ENCODE data around the gene FAM200C.
A peak's percentile ranks its signal among the peaks of the same experiment; 100 is the strongest.
"Not testable (repeated sequence)": the region's sequence is repeated elsewhere in the genome, so short reads cannot be mapped to it uniquely, and the experiment has no call there.

The FAM200C gene

DNA sequence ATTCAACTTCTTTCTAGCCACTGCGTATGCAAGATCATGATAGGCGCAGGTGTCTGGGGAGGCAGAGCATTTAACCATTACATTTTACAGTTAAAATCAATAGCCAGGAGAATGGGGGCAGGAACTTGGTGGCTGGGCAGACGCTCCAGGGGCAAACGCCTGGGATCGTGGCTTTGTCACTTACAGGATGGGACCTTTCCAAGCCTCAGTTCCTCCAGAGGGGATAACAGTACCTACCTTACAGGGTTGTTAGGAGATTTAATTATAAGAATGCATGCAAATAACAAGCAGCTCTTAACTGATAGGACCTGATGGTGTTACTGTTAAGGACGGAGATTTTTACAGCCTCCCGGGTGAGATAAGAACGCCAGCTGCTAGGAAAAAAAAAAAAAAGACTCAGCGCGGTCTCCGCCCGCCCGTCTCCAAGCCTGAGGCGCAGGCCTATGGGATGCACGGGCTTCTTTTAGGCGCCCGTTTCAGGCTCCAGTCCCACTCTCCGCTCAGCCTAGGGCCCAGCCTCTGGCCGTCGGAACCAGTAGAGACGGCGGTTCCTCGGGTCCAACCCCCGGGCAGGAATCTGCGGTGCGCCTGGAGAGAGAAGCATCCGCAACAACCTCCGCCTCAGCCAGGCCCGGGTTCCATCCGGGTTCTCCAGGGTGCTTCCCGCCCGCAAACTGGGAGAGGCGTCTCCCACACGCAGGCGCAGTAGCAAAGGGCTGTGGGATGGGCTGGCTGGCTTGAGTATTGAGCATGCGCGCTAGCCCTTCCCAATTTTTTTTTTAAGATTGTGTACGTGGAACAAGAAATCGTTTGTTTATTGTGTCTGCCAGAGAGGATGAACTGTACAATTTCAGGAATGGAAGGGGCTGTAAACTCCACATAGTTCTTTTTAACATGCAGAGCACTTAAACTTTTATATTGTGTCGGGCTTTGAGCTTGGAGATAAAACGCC, at the start of gene FAM200C:
Gene FAM200C, minus strand, starts transcription at position 653 of the 952 bp plus-strand sequence. CDS start 4,564 bp downstream, outside the sequence.
- DNase-seq (ENCODE audit: low spot score): peak; percentile 86

DNA sequence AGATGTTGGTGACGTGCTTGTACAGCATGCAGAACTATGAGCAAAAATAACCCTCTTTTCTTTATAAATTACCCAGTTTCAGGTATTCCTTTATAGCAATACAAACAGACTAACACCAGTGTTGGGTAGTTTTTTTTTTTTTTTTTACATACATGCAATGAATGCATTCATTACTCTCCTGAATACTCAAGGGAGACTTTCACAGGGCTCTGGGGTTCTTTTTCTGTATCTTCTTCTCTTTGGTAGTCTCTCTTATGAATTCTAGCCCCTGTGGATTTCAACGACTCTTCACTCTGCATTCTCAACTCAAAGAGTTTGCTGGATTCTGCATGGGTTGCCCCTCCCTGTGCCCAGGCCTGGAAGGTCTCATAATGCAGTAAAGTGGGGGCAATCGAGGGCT, 49.6 kb upstream of the FAM200C start:
- no peak for DNase-seq (ENCODE audit: low spot score)

DNA sequence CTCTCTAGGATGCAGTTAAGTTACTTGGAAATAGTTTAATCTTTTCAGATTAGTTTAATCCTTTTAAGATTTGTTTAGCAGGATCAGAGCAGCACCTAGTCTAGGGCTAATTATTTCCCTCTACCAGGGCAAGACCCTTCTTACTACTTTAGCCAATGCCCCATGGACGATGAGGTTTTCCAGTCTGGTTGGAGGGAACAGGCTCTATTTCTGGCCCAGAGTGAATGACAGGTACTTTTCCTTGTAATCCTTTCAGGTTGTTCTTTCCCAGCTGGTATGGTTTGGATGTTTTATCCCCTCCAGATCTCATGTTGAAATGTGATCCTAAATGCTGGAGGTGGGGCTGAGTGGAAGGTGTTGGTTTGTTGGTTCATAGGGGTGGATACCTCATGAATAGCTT, 49.0 kb upstream of the FAM200C start:
- no peak for DNase-seq (ENCODE audit: low spot score)

DNA sequence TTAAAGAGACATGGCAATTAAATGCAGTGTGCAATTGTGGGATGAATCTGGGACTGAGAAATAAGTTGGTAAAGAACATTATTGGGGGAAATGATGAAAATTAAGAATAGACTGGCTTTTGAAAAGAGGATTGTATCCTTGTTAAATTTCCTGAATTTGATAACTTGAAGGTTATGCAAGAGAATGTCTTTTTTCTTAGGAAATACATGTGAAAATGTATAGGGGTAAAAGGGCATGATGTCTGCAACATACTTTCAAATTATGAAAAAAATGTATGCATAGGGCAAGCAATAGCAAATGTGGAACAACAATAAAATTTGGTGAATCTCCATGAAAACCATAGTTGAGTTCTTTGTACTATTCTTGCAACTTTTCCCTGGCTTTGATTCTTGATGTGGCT, 45.9 kb upstream of the FAM200C start:
- DNase-seq (ENCODE audit: low spot score): no peak

DNA sequence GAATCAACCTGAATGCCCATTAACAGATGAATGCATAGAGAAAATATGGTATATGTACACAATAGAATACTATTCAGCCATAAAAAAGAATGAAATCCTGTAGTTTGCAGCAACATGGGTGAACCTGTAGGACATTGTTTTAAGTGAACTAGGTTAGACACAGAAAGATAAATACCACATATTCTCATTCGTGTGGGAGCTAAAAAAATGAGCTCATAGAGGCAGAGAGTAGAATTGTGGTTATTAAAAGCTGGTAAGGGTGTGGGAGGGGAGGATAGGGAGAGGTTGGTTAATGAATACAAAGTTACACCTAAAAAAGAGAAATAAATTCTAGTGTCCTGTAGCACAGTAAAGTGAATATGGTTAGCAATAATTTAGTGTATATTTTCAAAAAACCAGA, 45.3 kb upstream of the FAM200C start:
- DNase-seq (ENCODE audit: low spot score): no peak

DNA sequence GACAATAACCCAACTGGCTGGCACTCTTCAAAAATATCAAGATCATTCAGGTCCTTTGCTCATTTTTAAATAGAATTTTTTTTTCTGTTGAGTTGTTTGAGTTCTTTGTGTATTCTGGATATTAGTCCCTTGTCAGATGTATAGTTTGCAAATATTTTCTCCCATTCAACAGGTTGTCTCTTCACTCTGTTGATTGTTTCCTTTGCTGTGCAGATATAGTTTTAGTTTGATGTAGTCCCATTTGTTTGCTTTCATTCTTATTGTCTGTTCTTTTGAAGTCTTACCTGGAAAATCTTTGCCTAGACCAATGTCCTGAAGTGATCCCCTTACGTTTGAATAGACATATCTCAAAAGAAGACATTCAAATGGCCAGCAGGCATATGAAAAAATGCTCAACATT, 44.6 kb upstream of the FAM200C start:
- no peak for DNase-seq (ENCODE audit: low spot score)

DNA sequence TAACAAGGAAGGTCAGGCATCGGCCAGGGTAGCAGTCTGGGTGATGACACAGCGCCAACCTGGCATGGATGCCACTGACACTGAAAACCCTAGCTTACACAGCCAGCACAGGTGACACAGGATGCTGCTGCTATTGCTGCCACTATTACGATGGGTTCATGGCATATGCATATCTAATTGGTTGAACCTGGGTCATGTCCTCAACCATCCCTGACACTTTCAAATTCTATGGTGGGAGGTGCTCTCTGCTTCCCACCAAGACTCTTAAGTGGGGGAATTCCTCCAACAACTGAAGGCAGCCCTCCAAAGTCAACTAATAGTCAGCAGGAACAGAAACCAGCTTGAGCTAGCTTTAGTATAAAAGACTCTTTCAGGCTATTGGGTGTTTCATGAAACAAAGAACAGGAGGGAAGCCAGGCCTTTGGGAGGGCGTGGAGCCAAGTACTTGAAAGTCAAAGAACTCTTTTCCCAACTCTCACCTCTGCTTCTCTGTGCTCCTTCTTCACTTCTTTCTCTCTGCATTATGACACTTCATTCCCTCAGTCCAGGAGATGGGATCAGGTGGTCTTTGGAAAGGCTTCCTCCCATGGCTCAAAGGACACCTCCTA, 43.1 kb upstream of the FAM200C start:
- no peak for DNase-seq (ENCODE audit: low spot score)

DNA sequence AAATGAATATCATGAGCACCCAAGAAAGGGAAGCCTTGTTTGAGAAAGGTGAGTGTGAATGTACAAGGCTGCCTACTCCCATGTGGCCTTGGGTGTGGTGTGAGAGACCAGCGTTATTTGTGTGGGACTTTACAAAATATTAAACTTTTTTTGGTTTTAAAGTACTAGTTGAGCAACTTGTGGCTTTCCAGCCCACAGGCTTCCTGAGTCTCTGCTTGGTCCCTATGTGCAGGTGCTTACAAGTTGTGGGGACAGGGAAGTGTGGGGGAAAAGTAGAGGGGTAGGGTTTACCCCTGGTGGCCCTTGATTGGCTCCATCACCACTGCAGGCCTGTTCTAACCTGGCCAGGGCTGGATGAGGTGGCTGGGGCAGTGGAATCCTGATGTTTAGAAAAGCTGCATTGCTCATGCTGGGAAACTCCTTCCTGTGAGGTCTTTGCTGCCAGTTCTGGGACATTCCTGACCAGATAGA, 41.5 kb upstream of the FAM200C start:
- no peak for DNase-seq (ENCODE audit: low spot score)

DNA sequence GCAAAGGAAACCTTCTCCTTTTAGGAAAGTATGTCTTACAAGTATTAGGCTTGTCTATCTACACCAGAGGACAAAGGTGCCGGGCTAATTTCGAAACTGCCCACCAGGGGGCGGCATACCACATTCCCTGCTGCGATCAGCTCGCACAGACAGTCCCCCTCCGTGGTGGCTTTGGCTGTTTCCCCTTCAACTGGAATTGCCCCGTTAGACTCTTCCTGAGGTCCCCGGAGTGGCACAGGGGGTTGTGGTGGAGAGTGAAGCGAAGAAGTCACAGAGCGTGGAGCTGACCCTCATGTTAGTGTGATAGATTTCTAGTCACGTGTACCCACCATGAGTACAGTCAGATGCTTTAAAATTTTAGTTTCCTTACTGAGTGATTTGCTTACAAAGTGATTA, 39.3 kb upstream of the FAM200C start:
- peak; percentile 93 for DNase-seq (ENCODE audit: low spot score)

DNA sequence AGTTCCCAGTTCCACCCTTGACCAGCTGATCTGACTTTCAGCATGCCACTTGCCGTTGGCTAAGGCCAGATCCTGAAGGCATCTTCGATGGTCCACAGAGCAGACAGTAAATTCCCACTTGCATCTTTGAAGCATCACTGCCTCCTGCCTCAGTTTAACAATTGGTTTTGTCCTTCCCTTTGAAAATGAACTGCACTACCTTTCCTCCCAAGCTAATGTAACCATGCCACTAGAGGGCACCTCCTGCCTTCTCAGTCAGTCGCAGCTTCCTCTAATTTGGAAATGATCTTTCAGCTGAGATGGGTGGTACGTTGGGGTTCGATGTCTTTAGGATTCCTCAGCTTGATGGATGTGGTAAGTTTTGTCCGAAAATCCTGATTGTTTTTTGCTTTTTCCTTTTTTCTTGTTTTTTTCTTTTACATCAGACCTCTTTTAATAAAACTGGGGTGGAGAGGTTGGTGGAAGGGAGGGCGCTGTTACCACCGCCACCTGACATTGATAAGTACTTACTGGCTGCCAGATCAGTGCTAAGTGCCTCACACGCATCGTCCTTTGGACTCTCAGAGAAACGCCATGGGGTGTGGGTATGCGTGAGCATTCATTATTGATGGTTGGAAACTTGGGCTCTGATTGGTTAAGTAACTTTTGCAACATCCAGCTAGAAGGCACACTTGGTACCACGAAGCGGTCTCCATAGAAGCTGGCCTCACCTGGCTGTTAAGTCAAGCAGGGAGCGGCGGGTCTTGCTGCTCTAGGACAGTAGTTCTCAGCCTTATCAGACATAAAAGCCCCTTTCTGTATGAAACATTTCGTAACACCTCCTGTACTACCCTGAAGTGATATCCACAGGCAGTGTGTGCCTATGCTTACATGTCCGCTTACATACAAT, 38.7 kb upstream of the FAM200C start:
- peak; percentile 89 for DNase-seq (ENCODE audit: low spot score)

DNA sequence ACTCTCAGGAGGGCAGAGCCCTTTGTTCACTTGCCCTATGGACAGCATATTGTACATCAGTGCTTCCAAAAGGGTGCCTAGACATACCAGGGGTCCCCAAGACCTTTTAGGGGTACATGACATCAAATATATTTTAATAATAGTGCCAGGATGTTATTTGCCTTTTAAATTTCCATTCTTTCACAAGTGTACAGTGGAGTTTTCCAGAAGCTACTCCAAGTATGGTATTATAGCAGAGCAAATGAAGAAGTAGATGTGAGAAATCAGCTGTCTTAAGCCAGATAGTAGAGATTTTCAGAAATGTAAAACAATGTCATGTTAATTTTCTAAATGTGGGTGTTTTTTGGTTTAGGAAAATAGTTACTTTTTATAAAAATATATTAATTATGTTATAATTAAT, 37.4 kb upstream of the FAM200C start:
- no peak for DNase-seq (ENCODE audit: low spot score)

DNA sequence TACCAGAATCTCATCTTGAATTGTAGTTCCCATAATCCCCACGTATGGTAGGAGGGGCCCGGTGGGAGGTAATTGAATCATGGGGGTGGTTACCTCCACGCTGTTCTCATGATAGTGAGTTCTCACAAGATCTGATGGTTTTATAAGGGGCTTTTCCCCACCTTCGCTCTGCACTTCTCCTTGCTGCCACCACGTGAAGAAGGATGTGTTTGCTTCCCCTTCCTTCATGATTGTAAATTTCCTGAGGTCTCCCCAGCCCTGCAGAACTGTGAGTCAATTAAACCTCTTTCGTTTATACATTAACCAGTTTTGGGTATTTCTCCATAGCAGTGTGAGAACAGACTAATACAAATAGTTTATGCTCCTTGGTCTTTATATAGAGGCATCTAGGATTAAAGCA, 36.8 kb upstream of the FAM200C start:
- not testable (repeated sequence) for DNase-seq (ENCODE audit: low spot score)

DNA sequence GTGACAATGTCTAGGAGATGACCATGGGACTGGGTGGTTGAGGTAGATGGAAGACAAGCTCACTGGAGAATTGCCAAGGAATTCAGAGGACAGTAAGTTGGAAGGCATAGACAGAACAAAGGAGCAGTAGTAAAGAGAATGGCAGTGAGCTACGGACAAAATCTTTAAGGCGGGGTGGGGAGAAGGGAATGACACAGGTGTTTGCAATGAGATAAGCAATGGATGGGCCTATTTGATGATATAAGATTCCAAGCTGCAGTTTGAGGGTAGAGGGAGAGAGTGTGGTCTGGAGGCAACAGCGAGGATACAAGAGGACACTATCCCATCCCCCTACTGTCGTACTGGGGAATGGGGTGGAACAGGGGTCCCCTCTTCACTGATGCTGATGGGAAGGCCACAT, 36.2 kb upstream of the FAM200C start:
- DNase-seq (ENCODE audit: low spot score): no peak

DNA sequence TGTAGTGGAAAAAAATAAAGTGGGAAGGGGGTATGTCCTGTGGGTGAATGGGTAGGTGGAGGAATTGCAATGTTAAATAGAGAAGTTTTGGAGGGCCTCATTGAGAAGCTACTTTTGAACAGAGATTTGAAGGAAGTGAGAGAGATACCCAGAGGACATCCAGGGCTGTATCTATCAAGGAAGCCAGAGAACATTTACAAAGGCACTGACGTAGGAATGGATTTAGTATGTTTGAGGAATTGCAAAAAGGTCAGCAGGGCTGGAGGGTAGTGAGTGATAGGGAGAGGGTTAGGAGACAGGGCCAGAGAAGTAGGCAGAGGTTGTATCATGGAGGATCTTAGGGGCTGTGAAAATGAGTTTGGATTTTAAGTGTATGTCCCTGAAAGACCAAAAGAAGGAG, 35.7 kb upstream of the FAM200C start:
- DNase-seq (ENCODE audit: low spot score): no peak

DNA sequence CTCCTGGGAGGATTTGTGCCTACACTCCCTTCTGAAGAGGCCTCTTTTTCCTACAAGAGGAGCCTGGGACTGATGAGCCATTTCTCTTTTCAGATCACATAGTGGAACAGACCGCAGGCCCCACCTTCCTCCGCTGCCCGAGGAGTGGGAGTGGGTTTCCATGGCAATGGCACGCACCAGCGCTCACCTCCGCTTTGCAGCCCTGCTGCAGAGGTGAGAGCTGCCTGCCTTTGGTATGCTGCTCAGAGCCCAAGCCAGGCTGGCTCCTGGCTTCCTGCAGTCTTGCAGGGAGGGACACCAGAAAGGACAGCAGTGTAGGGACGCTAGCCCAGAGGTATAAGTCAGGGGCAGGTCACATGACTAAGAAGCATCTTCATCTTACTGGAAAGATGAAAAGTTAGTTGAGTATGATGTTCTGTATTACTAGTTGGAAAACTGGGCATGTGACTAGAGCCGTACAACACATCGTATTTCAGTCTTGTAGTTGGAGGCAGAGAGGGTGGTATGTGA, 34.2 kb upstream of the FAM200C start:
- DNase-seq (ENCODE audit: low spot score): peak; percentile 78

DNA sequence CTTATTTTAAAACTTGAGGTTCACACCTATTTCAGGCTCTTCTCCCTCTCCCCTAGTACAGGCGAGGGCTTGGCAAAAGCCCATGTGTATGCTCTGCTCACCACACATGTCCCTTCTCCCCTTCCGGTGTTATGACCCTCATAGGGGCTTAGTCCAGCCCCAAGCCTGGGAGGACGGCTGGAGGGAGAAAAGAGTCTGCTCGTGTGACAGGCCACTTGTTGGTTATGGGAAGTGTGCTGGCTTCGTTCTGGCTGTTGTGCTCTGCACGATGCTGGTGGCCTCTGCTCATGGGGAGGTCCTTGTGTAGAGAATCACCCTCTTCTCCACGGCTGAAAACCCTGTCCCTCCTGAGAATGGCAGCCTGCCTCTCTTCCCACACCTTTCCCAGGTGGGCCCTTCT, 32.9 kb upstream of the FAM200C start:
- no peak for DNase-seq (ENCODE audit: low spot score)

DNA sequence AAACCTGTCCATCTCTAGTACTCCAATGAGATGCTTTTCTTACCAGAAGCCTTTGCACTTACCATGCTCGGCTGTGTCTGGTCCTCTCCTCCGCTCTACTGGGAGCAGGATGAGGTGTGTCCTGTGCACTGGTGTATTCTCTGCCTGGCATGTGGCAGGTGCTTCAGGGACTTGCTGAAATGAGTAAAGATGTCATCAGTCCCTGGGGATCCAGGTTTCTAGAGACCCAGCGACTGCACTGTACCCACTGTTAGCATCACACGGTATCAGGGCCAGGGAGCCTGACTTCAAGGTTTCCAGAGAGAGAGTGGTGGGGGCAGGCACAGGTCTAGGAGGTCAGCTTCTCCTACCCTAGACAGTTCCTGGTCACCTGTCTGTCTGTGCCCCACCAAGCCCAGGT, 32.3 kb upstream of the FAM200C start:
- DNase-seq (ENCODE audit: low spot score): peak; percentile 26

DNA sequence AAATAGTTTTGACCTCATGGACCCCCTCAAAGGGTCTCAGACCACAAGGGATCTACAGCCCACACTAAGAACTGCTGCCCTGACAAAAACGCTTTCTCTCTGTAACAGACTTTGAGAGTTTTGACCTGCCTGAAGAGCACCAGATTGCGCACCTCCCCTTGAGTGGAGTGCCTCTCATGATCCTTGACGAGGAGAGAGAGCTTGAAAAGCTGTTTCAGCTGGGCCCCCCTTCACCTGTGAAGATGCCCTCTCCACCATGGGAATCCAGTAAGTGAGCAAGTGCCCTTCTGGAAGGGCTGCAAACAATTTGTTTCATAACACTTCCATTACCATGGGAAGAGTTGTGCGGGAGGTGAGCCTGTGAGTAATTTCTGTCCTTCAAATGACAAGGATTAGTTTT, 27.8 kb upstream of the FAM200C start:
- DNase-seq (ENCODE audit: low spot score): no peak

DNA sequence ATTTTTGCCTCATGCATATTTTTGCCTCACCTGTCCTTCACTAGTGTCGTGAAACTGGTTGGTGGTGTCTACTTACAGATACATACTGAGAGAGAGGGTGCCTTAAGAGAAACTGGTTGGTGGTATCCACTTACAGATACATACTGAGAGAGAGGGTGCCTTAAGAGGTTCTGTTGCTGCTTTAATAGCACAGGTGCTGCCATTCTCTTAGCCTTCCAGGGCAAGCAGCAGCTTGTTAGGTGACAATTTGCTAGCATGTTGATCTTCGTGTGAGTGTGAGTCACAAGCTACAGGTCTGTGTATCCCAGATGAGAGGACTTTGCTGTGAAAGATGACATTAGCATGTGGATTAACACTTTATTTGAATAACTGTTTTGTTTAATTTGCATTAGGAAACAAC, 23.2 kb upstream of the FAM200C start:
- DNase-seq (ENCODE audit: low spot score): peak; percentile 17

DNA sequence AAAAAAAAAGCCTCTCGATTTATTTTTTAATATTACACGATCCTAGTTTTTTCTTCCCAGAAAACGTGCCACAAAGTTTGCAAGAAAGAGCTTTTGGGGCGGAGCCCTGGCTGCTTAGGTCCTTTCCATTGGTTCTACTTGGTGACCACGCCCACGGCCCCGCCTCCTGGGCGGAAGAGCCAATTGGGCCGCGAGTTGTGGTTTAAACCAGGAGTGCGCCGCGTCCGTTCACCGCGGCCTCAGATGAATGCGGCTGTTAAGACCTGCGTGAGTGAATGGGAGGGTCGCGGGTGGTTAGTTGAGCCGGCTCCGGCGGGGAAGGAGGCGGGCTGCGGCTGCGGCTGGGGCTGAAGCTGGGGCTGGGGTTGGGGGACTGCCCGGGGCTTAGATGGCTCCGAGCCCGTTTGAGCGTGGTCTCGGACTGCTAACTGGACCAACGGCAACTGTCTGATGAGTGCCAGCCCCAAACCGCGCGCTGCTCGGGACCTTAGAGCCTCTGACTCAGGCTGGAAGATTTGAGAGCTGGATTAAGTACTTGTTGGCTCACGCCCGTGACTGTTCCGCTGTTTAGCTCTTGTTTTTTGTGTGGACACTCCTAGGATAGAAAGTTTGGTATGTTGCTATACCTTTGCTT, 21.9 kb upstream of the FAM200C start, which contains the start of gene PTTG1:
Gene PTTG1, plus strand, starts transcription at position 231 of the 634 bp plus-strand sequence. CDS start 458 bp downstream, outside the sequence.
- DNase-seq (ENCODE audit: low spot score): peak; percentile 99

DNA sequence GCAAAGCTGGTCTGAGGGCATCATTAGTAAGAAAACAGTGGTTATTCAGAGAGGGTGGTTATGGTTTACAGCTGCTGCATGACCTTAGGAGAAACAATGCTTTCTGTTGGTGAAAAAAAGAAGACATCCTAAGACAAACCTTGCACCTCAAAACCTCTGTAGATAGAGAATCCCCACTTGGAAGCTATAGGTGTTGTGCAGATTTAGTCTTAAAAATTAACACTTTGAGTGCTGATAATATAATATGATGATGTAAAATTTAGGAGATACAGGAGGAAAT, 20.4 kb upstream of the FAM200C start:
- peak; percentile 53 for DNase-seq (ENCODE audit: low spot score)

Data from NAMALWA (cell line).